GM18861 (cell line): ENCODE measurements around the gene STOML2.
A peak's percentile ranks its signal among the peaks of the same experiment; 100 is the strongest.

Experiments
- ATAC-seq: cut with Tn5 transposase; IDR thresholded peaks from one replicate; pipeline ENCODE4 v1.9.1; 2021; ENCODE audit not compliant: unreplicated experiment

The STOML2 gene

GRCh38 chr9:35072461-35073278 is 30.3 kb downstream of the STOML2 start, which contains the start of gene VCP:
VCP (minus strand) TSS chr9:35072625; CDS start chr9:35072353, 272 bp downstream.
- peak; percentile 79 for ATAC-seq

GRCh38 chr9:35071814-35072460 is 31.0 kb downstream of the STOML2 start:
- peak; percentile 43 for ATAC-seq

- no peak for ATAC-seq
These were observed 31.8 kb downstream of the STOML2 start for GRCh38 chr9:35070823-35071813.

- no peak for ATAC-seq
These were observed 33.9 kb downstream of the STOML2 start for GRCh38 chr9:35069020-35069419.

DNA sequence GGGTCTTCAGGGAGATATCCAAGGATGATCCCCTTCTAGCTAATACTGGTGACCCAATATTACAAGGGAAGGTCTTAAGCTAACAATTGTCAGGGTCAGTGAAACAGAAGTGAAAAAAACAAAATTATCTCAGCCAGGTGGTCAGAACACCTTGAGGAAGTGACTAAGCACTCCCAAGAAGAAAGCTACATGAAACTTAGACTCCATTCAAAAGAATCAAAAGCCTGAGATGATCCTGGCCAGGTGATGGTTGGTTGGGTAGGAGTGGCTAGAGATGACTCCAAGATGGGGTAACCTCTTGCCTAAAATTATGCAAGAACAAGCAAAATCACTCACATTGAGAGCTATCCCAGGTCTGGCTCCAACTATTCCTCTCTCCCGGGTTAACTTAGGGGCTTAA is 35.9 kb downstream of the STOML2 start:
- ATAC-seq, result no peak

DNA sequence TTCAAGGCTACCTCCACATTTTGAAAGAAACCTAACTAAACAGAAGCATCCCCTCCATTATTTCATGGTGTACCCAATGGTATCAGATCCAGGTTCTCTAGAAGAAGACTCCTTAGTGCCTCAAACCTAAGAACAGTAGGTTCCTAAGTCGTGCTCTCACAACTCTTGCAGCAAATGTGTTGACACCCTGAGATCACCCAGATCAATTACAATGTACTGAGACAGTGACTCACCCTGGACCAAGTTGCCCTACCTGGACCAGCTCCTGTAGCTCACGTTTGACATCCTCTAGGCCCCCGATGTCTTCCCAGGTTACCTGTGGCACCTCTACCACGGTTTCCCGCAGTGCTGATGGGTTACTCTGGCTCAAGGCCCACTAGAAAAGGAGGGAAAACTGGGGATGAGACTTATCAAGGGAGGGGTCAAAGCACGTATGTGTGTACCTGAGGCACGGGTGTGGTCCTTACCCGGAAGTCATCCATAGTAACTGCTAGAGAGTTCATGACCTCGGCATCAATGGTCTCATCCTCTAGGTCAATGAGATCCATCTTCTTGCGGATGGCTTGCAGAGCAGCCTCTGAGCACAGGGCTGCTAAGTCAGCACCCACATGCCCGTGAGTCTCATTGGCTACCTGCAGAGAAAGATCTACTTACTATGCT is 42.3 kb downstream of the STOML2 start:
- ATAC-seq, result no peak

DNA sequence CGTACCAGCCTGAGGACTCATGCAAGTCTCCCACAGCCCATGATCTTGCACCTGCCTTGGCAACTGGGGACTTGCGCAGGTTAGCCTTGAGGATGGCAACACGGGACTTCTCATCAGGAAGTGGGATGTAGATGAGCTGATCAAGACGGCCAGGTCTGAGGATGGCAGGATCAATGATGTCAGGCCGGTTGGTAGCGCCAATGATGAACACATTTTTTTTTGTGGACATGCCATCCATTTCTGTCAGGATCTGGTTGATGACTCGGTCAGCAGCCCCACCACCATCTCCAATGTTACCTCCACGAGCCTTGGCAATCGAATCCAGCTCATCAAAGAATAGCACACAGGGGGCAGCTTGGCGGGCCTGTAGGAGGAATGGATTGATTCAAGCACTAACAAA is 43.5 kb downstream of the STOML2 start:
- ATAC-seq, result no peak

DNA sequence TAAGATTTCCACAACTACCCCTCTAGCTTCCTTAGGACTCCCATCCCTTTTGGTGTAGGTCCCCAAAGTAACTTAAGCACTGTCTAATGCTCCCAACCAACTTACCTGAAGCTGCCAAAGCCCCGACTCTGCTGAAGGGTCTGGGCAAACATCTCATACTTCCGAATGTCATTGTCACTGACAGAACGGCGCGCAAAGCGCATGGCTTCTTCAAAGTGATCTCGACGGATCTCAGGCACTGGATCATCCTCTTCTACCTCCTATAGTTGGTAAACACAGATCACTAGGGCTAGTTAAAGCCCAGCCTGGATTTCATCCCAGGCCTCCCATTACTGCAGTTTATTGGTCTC is 45.7 kb downstream of the STOML2 start:
- ATAC-seq, result no peak

- no peak for ATAC-seq
These were observed 46.2 kb downstream of the STOML2 start for GRCh38 chr9:35056571-35057270.

DNA sequence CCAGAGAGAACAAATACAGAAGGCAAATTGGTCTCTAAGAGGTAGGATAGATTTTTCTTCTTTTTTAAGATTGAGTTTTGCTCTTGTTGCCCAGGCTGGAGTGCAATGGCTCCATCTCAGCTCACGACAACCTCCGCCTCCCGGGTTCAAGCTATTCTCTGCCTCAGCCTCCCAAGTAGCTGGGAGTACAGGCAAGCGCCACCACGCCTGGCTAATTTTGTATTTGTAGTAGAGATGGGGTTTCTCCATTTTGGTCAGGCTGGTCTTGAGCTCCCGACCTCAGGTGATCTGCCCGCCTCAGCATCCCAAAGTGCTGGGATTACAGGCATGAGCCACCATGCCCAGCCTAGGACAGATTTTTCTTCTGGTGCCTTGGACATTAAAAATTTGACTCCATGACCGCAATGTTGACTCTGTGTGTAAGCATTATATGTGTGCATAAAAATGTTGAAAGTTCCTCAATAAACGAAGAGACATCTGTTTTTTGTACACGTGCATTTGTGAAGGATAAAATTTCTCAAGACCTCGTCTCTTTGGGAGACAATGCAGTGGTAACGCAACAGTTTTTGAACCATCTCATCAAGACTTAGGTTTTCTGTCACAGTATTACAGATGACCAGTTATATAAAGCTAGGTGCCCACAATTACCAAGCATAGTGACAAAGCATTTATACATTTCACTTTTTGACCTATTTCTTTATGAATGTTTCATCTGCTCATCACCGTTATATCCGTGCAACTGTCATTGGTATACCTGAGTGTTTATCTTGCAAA is 47.9 kb downstream of the STOML2 start:
- no peak for ATAC-seq

- ATAC-seq, result no peak
These were observed 48.6 kb downstream of the STOML2 start for GRCh38 chr9:35054185-35054835.

DNA sequence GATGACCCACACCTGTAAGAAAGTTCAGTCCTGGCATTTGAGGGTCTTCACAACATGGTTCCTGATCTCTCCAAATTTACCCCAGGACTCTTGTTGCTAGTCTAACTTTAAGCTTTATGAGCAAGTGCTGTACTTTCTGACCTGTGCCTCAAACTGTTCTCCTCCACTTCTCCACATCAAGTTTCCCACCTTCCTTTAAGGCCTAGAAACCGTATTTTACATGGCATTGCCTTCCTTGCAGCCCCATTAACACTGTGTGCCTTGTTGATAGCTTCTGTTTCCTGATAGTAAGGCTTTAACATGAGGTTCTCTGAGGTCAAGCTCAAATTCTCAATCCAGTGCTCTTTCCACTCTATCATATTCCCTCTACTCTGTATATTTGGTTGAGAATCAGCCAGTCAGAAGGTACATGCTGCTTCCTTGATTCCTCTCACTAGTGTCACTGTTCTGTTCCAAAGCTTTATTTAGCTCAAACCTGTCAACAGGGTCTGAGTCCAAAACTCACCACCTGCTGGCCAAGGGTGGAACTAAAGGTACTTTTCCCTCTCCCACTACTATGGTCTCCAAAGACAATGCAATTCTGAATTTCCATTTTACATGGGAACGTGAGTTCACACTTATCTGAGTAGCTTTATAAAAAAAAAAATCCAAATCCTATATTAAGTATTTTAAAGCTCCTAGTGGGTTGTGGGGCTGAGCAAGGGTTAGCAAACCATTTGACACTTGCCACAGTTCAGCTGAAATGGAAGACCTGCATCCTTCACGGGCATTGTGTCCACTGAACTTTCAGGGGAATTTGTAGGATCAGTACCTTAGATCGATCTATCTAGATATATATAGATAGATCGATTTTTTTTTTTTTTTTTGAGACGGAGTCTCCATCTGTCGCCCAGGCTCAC is 51.6 kb downstream of the STOML2 start:
- no peak for ATAC-seq
